ENCODE results near the gene IL1A.

Gene IL1A

DNA sequence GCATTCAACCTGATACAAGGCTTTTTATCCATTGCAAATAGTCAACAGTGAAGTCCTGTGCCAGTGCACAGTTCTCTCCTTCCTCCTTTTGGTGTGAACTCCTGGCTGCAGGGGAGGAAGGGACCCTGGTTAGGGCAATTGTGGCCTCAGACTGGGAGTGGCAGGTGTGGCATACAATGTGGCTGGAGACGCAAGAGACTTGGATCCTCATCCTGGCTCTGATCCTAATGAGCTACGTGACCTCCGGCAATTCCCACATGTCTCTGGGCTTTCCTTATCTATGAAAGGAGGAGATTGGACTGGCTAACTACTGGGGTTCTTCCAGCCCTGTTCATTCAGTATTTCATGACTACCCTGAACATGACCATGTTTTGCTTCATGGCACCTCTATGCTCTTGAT is 10.5 kb upstream of the IL1A start:
- DNase-seq (ENCODE audit: low spot score), result no peak
- TF ChIP-seq, protein P1, sequence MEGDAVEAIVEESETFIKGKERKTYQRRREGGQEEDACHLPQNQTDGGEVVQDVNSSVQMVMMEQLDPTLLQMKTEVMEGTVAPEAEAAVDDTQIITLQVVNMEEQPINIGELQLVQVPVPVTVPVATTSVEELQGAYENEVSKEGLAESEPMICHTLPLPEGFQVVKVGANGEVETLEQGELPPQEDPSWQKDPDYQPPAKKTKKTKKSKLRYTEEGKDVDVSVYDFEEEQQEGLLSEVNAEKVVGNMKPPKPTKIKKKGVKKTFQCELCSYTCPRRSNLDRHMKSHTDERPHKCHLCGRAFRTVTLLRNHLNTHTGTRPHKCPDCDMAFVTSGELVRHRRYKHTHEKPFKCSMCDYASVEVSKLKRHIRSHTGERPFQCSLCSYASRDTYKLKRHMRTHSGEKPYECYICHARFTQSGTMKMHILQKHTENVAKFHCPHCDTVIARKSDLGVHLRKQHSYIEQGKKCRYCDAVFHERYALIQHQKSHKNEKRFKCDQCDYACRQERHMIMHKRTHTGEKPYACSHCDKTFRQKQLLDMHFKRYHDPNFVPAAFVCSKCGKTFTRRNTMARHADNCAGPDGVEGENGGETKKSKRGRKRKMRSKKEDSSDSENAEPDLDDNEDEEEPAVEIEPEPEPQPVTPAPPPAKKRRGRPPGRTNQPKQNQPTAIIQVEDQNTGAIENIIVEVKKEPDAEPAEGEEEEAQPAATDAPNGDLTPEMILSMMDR (conservative IDR thresholded peaks at IDR 0.05; ENCODE audit: low read depth), result no peak
- peak overlapping the region; percentile 97 for H3K27ac ChIP-seq
- ChIA-PET CTCF (interaction anchor here (1.6 kb wide), 1 partner anchor 90 kb away, joined by 8 read pairs; no protein-coding TSS in a partner anchor), POLR2A (ENCODE audit: low non-redundant PET) (interaction anchor here (0.6 kb wide), 2 partner anchors 23 to 42 kb away, joined by 3 read pairs; partner anchors contain the start of gene IL1B)

DNA sequence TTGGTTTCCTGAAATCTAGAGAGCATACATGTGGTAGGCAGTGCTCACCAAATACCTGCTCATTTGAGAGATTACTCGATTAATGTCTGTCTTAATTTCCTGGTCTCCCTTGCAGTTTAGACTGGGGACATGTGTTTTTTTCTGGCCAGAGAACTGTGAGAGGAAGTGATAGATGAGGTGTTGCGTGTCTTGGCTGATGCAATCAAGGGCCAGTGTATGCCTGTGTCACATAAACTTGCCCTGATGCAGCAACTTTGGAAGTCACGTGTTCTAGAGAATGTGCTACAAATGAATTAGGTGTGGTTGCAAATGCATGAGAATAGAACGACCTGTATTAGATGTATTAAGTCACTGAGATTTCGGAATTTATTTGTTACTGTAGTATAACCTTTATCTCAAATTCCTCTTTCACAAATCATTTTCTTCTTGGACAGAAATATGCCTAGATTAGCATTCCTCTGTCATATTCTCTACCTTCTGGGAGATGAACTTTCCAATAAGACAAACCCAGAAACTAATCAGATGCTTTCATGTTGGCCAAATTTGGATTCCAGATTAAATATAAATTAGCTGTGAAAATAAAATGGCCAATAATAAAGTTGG is 9.9 kb upstream of the IL1A start:
- ChIA-PET POLR2A (ENCODE audit: low non-redundant PET) (no interaction called here), CTCF (interaction anchor here (0.6 to 0.8 kb wide), 3 partner anchors 10 to 189 kb away, joined by 3 to 5 read pairs (median 3); partner anchors contain the start of gene IL1A)
- H3K27ac ChIP-seq, result peak overlapping the region; percentile 97
- DNase-seq (ENCODE audit: low spot score), result peak; percentile 80
- TF ChIP-seq, protein P1 (conservative IDR thresholded peaks at IDR 0.05; ENCODE audit: low read depth), result no peak

DNA sequence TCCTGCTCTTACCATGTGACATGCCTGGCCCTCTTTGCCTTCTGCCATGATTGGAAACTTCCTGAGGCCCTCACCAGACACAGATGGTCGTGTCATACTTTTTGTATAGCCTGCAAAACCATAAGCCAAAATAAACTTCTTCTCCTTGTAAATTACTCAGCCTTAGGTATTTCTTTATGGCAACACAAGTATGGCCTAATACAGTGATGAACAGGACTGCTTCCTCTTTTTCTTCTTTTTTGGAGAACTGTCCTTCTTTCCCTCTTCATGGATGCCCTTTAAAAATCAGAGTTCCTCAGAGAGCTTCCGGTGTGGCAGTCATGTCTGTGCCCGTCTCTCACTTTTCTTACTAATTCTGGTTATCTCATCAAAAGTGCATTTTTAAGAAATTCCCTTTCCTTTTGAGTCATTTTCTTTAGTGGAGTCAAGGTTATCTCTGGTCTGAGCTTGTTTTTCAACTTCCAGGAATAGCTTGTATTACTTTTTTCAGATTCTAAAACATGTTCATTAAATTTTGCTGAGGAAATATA is 9.2 kb upstream of the IL1A start:
- peak; percentile 37 for DNase-seq (ENCODE audit: low spot score)
- POLR2A ChIA-PET (ENCODE audit: low non-redundant PET), result no interaction called here
- TF ChIP-seq, protein P1 (conservative IDR thresholded peaks at IDR 0.05; ENCODE audit: low read depth), result no peak
- CTCF ChIA-PET, result interaction anchor here (0.6 to 0.8 kb wide), 3 partner anchors 9 to 190 kb away, joined by 3 to 5 read pairs (median 3); partner anchors contain the start of gene IL1A
- H3K27ac ChIP-seq, result peak overlapping the region; percentile 90

DNA sequence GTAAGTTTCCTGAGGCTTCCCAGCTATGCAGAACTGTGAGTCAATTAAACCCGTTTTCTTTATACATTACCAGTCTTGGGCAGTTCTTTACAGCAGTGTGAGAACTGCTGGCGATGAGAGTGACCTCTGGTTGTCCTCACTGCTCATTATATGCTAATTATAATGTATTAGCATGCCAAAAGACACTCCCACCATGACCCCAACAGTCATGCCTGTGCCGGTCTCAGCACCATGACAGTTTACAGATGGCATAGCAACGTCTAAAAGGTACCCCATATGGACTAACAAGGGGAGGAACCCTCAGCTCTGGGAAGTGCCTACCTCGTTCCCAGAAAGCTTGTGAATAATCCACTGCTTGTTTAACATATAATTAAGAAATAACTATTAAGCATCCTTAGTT is 8.1 kb upstream of the IL1A start:
- CTCF ChIA-PET, result no interaction called here
- DNase-seq (ENCODE audit: low spot score), result no peak
- TF ChIP-seq, protein P1 (conservative IDR thresholded peaks at IDR 0.05; ENCODE audit: low read depth), result no peak
- H3K27ac ChIP-seq, result no peak overlapping the region
- POLR2A ChIA-PET (ENCODE audit: low non-redundant PET), result no interaction called here

DNA sequence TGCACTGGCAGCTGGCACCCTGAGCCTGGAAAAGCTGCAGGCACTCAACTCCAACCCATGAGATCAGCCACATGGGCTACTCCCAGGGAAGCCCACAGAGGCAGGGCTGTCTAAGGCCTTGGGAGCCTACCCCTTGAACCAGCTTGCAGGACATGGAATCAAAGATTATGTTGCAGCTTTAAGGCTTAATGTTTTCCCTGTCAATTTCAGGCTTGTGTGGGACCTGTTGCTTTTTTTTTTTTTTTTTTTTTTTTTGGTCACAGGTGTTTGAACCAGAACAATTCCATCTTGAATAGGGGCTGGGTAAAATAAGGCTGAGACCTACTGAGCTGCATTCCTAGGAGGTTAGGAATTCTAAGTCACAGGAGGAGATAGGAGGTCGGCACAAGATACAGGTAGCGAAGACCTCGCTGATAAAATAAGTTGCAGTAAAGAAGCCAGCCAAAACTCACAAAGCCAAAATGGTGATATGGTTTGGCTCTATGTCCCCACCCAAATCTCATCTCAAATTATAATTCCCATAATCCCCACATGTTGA is 7.5 kb upstream of the IL1A start:
- peak overlapping the region; percentile 64 for H3K27ac ChIP-seq
- no peak for DNase-seq (ENCODE audit: low spot score)
- ChIA-PET CTCF (interaction anchor here (0.6 kb wide), 2 partner anchors 13 to 72 kb away, joined by 3 to 7 read pairs; no protein-coding TSS in a partner anchor), POLR2A (ENCODE audit: low non-redundant PET) (no interaction called here)
- TF ChIP-seq, protein P1 (conservative IDR thresholded peaks at IDR 0.05; ENCODE audit: low read depth), result no peak

DNA sequence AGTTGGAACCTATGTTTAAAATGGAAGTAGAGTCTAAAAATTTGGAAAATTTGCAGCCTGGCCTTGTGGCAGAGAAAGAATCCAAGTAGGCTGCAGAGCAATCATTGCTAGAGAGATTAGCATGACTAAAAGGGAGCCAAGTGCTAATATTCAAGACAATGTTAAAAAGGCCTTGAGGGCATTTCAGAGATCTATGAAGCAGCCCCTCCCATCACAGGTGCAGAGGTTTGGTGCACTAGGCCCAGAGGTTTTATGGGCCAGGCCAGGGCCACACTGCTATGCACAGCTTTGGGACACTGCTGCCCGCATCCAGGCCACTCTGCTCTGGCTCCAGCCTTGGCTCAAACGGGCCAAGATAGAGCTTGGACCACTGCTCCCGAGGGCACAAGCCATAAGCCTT is 6.7 kb upstream of the IL1A start:
- no peak for DNase-seq (ENCODE audit: low spot score)
- H3K27ac ChIP-seq, result peak overlapping the region; percentile 64
- ChIA-PET POLR2A (ENCODE audit: low non-redundant PET) (interaction anchor here (0.7 kb wide), 1 partner anchor 109 kb away, joined by 3 read pairs; no protein-coding TSS in a partner anchor), CTCF (interaction anchor here (0.6 kb wide), 2 partner anchors 13 to 71 kb away, joined by 3 to 7 read pairs; no protein-coding TSS in a partner anchor)
- TF ChIP-seq, protein P1 (conservative IDR thresholded peaks at IDR 0.05; ENCODE audit: low read depth), result no peak
